G401 (cell line): ENCODE results near the gene ATP8A1. TPM values are rescaled to one million over a fixed set of nuclear protein-coding genes. Genes with fewer than 3 reads are reported as not detected.
"Not testable (repeated sequence)": the region's sequence is repeated elsewhere in the genome, so short reads cannot be mapped to it uniquely, and the experiment has no call there.

Experiments
- DNase-seq: peaks from one replicate; pipeline ENCODE4 v3.0.0-alpha.2; 2015; ENCODE audit warnings: low spot score
- in situ Hi-C: cut with HindIII; loops from 2 replicates; pipeline ENCODE4 v1.10.0; 2016; ENCODE audit warnings: low sequenced_read_pairs, mixed read lengths
- total RNA-seq: library from RNA; depleted of rRNA; stranded (reverse); fragments of >200 nt; shearing (Covaris generic); gene quantifications from 2 replicates; pipeline ENCODE4 v1.2.3, GENCODE V29; 2014

The ATP8A1 gene
- total RNA-seq, 1 experiment from 2014 or later, result 9.2 TPM

DNA sequence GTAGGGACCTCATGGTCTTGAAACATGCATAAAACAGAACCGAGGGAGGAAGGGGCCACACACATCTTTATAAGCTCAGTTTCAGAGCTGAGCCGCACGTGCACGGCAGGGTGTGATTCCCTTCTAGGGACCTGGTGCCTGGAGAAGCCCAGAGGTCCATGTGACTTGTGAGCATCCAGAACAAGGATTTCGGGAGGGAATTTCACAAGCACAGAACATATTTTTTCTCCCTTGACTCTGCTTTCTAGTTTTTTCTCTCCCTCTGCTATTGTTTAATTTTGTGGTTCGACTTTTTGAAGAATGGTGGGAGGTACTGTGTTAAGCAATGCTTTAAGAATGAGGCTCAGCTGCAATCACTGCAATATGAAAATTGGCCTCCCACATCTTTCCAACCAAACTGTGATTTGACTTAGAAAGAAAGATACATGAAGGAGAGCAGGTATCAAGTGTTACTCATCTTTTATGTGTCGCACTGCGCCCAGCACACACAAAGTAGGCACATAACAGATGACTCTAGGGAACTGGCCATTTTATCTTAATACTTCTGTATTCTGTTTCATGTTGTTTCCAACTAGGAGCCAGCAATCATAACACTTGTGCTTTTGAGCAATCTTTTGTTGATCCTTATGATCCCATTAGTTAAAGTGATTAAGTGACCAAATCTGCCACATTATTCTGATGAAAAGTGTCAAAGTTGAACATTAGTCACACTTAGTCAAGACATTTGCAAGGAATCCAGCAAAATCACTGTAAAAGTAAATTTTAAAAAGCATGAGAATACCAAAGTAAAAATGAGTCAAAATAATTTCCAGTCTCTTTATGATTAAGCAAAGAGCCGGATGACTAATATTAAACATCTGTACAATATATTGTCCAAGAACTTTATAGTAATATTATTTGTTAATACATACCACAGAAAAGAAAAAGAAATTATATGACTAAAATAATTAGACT, 173.2 kb downstream of the ATP8A1 start:
- in situ Hi-C loops, result no loop called here

DNA sequence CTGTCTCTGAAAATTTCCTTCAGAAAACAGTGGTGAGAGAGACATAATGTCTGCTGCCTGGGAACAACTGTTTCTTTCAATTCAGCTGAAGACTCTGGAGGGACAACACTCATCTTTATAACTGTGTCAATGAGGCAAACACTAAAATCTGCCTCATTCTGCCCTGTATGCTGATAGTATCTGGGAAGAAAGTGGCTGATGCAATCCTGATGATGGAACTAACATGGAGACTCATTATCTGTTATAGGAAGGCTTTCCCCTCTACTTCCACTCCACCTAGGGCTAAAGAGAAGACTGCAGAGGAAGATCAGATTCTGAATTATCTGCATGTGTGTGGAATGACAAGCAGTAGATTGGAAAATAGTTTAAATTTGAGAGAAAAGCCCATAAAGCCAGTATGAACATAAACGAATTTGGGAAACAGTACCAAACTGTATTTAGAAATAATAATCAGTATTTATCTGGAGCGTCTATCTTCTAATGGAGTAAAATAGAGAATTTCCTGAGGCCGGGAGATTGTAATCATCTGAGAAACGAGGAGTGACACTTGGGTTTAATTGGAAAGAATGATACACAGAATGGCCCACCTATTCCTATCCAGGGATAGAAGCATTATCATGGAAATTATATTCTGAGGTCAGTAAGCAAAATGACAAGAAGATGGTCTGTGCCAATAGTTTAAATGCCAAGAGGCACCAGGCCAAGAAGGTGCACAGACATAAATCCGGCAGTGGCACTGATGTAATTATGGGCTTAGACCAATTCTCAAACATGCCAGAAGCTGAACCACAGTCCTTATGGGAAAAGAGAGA, 174.2 kb downstream of the ATP8A1 start:
- in situ Hi-C loops, result no loop called here
- peak; percentile 80 for DNase-seq

More for the DNA sequence above, 173.2 kb downstream of the ATP8A1 start:
- no peak for DNase-seq

DNA sequence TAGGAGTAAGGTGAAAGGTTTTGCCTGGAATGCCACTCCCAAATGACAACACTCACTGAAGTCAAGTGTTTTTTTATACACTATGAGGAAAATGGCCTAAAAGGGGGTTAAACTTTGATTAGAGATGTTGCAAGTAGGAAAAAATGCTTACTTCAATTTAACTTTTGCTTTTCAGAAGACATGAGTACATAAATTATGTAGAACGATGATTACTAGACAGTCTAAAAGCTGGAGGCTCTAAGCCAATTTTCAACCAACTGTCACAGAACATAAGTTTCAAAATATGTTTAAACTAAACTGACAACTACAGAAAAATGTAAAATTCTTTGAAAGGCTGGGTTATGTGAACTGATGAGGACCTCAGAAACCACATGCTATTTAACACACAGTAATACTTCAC, 176.2 kb downstream of the ATP8A1 start:
- DNase-seq, result no peak
- in situ Hi-C loops, result no loop called here

DNA sequence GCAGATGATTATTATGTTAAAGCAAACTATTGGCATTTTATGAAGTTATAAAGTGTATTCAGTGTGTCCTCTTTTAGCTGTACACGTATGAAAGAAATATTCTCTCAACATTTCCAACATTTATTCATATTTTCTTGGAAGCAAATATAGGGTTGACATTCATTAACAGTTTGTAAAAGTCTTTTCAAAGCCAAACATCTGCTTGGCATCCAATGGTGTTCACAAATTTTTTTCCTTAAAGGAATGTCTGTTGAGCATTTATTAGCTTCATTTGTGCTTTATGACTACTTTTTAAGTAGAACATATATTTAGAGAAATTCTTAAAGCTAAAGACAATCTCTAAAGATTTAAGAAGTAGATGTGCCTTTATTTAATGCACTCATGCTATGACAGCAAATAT, 176.6 kb downstream of the ATP8A1 start:
- in situ Hi-C loops, result no loop called here
- no peak for DNase-seq

DNA sequence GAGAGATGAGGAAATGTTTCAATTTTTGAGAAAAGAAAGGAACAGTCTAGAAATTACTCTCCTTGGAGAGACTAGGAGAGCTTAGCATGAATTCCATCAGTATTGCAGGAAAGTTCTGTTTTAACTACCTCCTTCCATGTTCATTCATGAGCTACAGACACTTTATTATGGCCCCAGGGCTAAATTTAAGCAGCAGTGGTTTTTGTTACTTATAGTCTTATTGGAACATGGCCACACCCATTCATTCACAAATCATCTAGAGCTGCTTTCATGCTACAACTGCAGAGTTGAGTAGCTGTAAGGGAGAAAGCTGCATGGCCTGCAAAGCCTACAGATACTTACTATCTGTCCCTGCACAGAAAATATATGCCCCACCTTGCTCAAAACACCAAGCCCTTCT, 178.0 kb downstream of the ATP8A1 start:
- in situ Hi-C loops, result no loop called here
- DNase-seq, result no peak

DNA sequence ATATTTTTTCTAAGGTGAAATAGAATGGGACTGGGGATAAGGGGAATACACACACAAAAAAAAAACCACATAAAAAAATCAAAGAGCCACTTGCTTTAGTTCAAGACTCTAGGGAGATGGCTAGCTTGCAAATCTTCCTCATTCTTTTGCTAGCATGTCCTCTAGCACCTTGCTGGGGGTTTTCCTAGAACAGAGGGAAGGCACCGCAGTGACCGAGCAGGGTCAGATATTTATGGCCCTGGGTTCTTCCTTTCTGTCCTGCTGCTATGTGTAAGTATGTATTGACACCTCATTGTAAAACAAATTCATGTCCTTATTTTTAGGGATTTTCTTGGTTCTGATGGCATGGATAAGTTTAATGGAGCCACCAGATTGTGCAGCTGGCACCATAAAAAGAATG, 178.4 kb downstream of the ATP8A1 start:
- no peak for DNase-seq
- in situ Hi-C loops, result no loop called here

DNA sequence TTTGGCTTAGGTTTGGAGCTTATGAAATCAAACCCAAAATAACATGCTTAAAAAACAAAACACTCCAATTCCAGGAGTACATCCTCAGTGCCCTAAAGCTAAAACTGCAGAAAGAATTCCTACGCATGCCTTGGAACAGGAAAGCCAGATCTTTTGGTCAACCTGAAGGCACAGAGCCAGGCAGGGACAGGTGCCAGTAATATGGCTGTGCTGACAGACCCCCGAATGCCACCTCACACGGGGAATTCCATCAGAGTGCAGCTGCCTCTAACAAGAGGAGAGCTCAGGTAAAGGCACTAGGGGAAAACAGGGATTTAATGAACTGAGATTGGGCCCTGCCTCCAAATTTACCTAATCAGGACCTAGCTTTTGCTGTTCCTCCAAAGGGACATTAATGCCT, 182.5 kb downstream of the ATP8A1 start:
- DNase-seq, result peak; percentile 15
- in situ Hi-C loops, result no loop called here

DNA sequence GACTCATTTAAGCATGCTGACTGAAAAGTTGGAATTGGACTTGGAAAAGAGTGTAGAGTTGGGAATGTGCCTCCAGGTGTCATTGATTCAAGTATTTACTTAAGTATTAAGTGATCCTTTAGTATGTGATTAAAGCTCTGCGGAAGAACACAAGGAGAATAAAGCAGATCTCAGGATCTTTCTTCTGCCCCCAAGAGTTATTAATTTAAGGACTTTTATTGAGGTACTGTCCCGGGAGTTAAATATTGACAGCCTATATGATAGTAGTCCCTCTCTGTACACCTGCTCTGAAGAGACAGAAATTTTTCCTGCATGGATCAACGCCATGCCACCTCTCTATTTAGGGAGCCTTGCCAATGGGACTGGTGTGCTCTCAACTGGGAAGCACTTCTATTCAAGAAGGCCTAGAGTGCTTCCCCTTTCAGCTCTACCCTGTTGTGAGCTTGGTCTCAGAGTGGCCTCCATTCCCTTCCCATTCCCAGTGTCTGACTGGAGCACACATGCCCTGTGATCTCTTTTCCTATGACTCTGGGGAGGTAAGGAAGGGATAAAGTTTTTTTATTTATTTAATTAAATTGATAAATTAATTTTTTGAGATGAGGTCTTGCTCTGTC, 183.7 kb downstream of the ATP8A1 start:
- no peak for DNase-seq
- in situ Hi-C loops, result no loop called here

DNA sequence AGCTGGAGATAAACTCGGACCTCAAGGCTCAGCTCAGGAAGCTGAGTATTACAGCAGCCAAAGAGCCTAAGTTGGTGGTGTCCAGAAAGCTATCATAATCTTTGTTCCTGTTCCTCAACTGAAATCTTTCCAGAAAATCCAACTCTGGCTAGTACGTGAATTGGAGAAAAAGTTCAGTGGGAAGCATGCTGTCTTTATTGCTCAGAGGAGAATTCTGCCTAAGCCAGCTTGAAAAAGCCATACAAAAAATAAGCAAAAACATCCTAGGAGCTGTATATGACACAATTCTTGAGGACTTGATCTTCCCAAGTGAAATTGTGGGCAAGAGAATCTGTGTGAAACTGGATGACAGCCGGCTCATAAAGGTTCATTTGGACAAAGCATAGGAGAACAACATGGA, 185.0 kb downstream of the ATP8A1 start:
- DNase-seq, result no peak

DNA sequence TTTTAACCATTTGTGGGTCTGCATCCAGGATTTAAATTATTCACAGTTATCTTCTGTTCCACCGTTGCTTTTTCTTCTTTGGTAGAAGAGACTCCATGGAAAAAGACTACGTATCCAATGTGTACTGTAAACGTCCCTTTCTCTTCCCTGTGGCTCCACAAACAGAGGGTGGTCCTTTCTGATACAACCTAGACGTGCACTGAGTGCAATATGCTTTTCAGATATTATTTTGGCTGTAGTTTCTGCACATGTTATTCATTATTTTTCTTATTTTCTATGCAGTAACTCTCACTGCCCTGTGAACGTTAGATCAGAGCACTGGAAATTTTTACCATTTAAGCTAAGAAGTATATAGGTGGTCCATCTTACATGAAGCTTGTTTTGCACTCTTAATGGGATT, 186.9 kb downstream of the ATP8A1 start:
- DNase-seq, result no peak
- in situ Hi-C loops, result no loop called here

More for the DNA sequence above, 185.0 kb downstream of the ATP8A1 start:
- in situ Hi-C loops, result no loop called here

DNA sequence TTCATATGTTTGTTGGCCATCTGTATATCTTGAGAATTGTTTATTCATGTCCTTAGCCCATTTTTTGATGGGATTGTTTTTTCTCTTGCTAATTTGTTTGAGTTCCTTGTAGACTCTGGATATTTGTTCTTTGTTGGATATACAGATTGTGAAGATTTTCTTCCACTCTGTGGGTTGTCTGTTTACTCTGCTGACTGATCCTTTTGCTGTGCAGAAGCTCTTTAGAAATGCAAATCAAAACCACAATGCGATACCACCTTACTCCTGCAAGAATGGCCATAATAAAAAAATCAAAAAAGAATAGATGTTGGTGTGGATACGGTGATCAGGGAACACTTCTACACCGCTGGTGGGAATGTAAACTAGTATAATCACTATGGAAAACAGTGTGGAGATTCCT, 189.1 kb downstream of the ATP8A1 start:
- in situ Hi-C loops, result not testable (repeated sequence)

DNA sequence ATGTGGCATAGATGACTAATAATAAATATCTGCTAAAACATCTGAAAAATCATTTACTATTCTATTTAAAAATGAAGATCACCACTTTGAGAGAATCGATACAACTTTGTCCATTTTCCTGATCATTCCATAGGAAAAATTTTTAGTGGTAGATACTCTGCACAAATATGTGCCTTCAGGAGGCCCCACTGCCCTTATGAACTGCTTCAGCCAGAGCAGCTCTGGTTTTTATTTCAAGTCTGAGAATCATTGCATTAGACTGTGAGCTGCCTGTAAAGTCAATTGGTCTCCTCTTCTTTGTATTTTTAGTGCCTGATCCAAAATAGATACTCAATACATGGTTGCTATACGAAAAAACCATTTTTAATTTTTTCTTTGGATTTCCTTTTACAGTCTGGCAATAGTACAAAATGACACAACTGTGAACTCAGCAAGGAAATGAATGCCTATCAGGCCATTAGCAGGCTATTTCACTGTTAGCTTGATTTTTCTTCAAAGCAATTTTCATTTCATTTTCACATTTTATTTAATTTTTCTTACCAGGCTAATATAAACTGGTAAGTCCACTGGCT, 190.5 kb downstream of the ATP8A1 start:
- no peak for DNase-seq
- in situ Hi-C loops, result no loop called here

More for the DNA sequence above, 189.1 kb downstream of the ATP8A1 start:
- not testable (repeated sequence) for DNase-seq

DNA sequence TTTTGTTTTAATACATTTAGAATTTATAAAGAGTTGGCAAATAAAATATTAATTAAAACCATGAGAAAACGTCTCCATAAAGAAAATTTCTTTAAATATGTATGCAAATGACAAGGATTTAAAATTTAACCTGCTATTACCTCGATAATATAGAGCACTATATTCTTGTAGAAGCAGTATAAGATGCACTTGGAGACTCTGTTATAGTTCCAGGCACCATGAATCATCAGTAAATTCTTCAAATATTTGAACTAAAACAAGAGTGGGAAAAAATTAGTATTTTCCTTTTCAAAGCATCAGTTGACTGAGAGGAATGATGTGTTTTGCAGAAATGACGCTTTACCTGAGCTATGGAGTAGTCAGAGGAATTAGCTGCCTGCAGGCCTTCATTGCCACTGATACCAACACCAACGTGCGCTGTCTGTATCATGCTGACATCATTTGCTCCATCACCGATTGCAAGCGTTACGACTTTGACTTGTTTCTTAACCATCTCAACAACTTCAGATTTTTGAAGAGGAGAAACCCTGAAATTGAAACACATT, 192.3 kb downstream of the ATP8A1 start:
- no peak for DNase-seq
- in situ Hi-C loops, result no loop called here

DNA sequence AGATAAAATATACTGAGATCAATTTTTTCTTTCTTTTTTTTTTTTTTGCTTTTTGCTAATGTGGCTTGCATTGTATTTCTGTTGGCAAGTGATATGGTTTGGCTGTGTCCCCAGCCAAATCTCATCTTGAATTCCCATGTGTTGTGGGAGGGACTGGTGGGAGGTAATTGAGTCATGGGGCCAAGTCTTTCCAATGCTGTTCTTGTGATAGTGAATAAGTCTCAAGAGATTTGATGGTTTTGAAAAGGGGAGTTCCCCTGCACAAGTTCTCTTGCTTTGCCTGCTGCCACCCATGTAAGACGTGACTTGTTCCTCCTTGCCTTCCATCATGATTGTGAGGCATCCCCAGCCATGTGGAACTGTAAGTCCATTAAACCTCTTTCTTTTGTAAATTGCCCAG, 195.7 kb downstream of the ATP8A1 start:
- DNase-seq, in situ Hi-C loops: not testable (repeated sequence)

DNA sequence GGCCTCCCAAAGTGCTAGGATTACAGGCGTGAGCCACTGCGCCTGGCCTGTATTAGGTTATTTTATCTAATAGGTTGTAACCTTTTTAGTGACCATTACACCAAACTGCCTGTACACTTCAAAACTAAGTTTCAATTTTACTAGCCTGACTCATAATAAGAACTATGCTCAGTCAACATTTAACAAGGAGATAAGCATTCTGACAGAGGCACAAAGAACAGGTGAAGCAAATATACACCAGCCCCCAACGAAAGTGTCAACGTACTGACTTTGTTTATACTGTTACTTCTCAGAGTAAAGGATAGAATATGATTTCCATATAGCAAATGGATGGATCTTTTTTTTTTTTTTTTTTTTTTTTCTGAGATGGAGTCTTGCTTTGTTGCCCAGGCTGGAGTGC, 196.9 kb downstream of the ATP8A1 start:
- no peak for DNase-seq
- in situ Hi-C loops, result no loop called here

DNA sequence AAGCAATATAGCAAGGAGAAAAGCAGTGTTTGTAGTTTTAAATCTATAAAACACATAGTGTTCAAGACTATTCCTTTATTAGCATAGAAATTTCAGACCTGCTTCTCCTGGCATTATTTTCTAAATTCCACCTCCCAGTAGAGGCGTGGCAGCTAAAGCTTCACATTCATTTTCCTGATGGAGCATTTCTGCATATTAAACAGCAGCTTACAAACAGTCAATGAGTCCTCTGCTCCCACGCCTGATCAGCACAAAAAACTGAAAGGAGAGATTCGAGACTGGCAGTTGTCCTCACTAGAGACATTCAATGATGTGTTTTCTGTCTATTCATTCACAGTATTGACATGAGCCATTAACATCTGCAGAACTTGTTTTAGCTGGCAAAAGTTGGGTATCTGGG, 198.2 kb downstream of the ATP8A1 start:
- in situ Hi-C loops, result no loop called here
- DNase-seq, result no peak

DNA sequence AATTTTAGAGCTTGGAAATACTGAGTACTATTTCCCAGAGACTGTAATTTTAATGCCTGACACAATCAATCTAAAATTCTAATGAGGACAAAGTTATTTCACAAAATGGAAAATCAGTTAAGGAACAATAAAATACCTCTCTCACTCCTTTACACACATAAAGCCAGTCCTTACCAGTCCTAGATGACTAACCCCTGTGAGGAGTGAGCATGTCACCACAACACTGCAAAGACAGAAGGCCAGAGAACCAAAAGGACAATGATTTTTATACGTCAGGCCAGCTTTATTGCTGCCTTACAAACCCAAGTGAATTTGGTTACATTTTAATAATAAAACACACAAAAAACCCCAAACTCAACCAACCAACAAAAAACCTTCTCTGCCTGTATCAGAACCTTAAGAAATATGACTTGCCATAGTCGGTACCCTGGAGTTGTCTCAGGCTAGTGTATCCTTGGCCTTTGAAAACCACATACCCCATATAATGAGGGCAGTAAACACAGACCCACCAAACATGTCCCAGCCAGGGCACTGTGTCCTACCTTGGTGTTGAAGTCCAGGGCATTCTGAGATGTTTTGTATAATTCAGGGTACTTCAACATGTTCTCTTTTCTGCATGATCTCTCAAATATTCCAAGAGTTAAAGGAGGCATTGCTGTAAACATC, 202.0 kb downstream of the ATP8A1 start:
- no peak for DNase-seq
- in situ Hi-C loops, result no loop called here

DNA sequence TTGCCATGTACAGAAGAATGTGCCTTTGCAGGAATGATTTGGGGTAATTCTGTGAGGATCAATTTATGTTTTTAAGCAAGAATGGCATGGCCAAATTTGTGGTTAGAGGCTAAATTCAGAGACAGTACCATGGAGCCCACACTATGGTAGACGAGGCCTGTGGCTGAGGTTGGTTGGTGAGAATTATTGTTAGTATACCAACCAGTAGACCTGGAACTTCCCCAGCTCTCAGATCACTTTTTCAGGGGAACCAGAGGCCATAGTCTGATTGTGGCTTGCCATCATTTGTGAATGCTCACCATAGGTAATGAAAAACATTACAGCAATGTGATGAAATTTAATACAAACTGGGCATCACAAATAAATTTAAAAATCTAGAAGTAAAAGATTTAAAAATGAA, 203.3 kb downstream of the ATP8A1 start:
- no peak for DNase-seq
- in situ Hi-C loops, result no loop called here

DNA sequence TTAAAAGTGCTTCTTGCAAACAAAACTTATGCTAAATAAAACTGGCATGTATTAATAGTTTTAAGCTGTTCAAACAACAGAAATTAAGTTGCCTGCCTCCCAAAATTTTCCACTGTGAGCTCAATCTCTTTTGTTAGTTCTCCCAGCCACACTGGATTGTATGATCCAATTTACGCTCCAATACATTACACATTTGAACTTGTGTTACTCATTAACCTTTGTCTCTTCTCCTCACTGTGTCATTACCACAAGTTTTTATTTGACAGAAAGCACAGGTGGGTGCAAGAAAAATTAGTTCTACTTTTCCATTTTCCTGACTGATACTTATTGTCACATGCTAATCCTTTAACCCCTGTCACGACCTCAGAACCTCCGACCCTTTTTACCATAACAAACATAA, 204.1 kb downstream of the ATP8A1 start:
- in situ Hi-C loops, result no loop called here
- no peak for DNase-seq
